Esophagus squamous epithelium (tissue), 5 donors: ENCODE measurements around the gene CARD14. TPM values are rescaled to one million over a fixed set of nuclear protein-coding genes. Genes with fewer than 3 reads are reported as not detected.

Experiments used
- DNase-seq: peaks from one replicate; lab custom pipeline; 2025; lab: John Stamatoyannopoulos, UW
- H3K27ac ChIP-seq, 4 donors: fragments of 200-600 bp; sonication (generic); one replicate each; pipeline ENCODE4 v1.5.1; 2016 to 2019; ENCODE audit warnings: mild to moderate bottlenecking in 1 of 4
- H3K27me3 ChIP-seq, 4 donors: fragments of 200-600 bp; sonication (generic); 1 replicate in 3 of 4; 2 replicates in 1 of 4; pipeline versions ENCODE4 v1.5.1 to v1.6.0; 2017 to 2021; ENCODE audit warnings: antibody characterized with exemption in 1 of 4
- H3K36me3 ChIP-seq, 3 donors: fragments of 200-600 bp; sonication (generic); one replicate each; pipeline ENCODE4 v1.5.1; 2016 to 2019
- H3K4me1 ChIP-seq, 3 donors: fragments of 200-600 bp; sonication (generic); one replicate each; pipeline ENCODE4 v1.5.1; 2017 to 2019
- H3K4me3 ChIP-seq, 4 donors: fragments of 200-600 bp; sonication (generic); 1 replicate in 3 of 4; 2 replicates in 1 of 4; pipeline ENCODE4 v1.5.1; 2016 to 2019; ENCODE audit warnings: mild to moderate bottlenecking in 2 of 4, moderate library complexity in 1 of 4
- H3K9me3 ChIP-seq, 3 donors: fragments of 200-600 bp; sonication (generic); one replicate each; pipeline ENCODE4 v1.5.1; 2016 to 2019
- POLR2A ChIP-seq, 4 donors: fragments of 450-650 bp; IDR thresholded peaks; one replicate each; pipeline ENCODE4 v1.6.1; 2017; ENCODE audit warnings: antibody characterized with exemption in 4 of 4, mild to moderate bottlenecking in 4 of 4, moderate library complexity in 3 of 4
- WGBS, 2 donors: methylation state at CpG; one replicate each; pipeline ENCODE4 v1.1.5; 2018; 5-methylcytosine and 5-hydroxymethylcytosine counted together
- intact Hi-C: fragments of 100-400 bp; cut with DNase I; formaldehyde crosslinking; loops from one replicate; pipeline ENCODE4 v1.15.0; 2022
- total RNA-seq, 4 donors: library from RNA; depleted of rRNA; stranded (reverse); fragments of >200 nt; gene quantifications; one replicate each; pipeline ENCODE4 v1.1.0, GENCODE V29; 2016
- TF ChIP-seq, protein P1 (sequence below), 6 experiments: fragments of 450-650 bp in 4 of 6; fragments of 200-600 bp in 2 of 6; sonication (generic) in 2 of 6; IDR thresholded peaks; one replicate each; pipeline ENCODE4 v1.5.1; 2016 to 2019; ENCODE audit warnings: antibody characterized with exemption in 6 of 6, mild to moderate bottlenecking in 4 of 6, moderate library complexity in 4 of 6
- donor health status: DM: yes; HTN: yes; CAD: no.

The CARD14 gene
- total RNA-seq, 4 donors from 2014 or later = 13.0 to 54.3 (median 27.6) TPM

DNA sequence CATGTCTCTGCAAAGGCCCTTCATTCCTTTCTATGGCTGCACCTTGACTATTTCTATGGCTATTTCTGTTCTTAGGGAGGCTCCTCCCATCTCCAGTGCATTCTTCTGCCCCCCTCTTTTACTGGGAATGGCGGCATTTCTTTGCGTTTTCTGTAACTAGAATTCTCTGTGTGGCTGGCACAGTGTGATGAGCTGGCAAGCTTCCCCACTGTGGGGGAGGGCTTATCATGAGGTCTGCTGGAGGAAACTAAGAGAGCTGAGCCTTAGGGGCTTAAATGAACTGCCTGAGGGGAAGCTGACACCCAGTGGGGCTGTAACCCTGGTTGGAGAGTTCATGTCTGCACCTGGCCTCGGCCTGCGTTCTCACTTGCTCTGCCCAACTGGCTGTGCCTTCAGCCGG is 1.5 kb upstream of the CARD14 start:
- TF ChIP-seq, protein P1, sequence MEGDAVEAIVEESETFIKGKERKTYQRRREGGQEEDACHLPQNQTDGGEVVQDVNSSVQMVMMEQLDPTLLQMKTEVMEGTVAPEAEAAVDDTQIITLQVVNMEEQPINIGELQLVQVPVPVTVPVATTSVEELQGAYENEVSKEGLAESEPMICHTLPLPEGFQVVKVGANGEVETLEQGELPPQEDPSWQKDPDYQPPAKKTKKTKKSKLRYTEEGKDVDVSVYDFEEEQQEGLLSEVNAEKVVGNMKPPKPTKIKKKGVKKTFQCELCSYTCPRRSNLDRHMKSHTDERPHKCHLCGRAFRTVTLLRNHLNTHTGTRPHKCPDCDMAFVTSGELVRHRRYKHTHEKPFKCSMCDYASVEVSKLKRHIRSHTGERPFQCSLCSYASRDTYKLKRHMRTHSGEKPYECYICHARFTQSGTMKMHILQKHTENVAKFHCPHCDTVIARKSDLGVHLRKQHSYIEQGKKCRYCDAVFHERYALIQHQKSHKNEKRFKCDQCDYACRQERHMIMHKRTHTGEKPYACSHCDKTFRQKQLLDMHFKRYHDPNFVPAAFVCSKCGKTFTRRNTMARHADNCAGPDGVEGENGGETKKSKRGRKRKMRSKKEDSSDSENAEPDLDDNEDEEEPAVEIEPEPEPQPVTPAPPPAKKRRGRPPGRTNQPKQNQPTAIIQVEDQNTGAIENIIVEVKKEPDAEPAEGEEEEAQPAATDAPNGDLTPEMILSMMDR (IDR thresholded peaks at IDR 0.05) = no peak
- DNase-seq = no peak
- WGBS, 2 donors = 59 to 73% methylated on average over 5 of the region's 5 CpGs
- no peak overlapping the region for H3K27ac ChIP-seq
- H3K9me3 ChIP-seq = no peaks in the 10 kb centered on the region
- H3K4me3 ChIP-seq = no peak overlapping the region
- H3K4me1 ChIP-seq = peaks cover 0 to 33% (median 0%) of the 10 kb centered on the region in 3 donors
- H3K27me3 ChIP-seq = no peaks in the 10 kb centered on the region
- intact Hi-C loops = no loop called here
- H3K36me3 ChIP-seq = no peaks in the 10 kb centered on the region

DNA sequence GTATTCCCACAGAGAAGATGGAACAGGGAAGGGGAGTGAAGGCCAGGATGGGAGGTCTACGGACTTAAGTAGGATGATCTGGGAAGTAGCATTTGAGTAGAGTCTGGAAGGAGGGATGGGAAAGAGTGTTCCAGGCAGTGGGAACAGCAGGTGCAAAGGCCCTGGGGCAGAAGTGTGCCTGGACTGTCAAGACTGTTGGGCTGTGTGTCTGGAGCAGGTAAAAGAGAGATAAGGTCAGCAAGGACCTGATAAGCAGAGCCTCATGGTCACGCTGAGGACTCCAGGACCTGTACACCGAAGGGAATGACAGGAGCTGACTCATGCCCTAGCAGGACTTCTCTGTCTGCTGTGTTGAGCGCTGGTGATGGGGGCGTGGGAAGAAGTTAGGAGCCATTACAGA is 723 bp upstream of the CARD14 start:
- no peaks in the 10 kb centered on the region for H3K27me3 ChIP-seq
- intact Hi-C loops = no loop called here
- no peaks in the 10 kb centered on the region for H3K9me3 ChIP-seq
- H3K36me3 ChIP-seq = peaks cover 0 to 3% (median 0%) of the 10 kb centered on the region in 3 donors
- no peak overlapping the region for H3K27ac ChIP-seq
- peaks cover 0 to 33% (median 0%) of the 10 kb centered on the region in 3 donors for H3K4me1 ChIP-seq
- DNase-seq = no peak
- no peak for TF ChIP-seq POLR2A (IDR thresholded peaks at IDR 0.05)
- TF ChIP-seq, protein P1 (IDR thresholded peaks at IDR 0.05) = no peak
- H3K4me3 ChIP-seq = no peak overlapping the region
- 80 to 97% methylated on average over 5 of the region's 5 CpGs for WGBS, 2 donors

DNA sequence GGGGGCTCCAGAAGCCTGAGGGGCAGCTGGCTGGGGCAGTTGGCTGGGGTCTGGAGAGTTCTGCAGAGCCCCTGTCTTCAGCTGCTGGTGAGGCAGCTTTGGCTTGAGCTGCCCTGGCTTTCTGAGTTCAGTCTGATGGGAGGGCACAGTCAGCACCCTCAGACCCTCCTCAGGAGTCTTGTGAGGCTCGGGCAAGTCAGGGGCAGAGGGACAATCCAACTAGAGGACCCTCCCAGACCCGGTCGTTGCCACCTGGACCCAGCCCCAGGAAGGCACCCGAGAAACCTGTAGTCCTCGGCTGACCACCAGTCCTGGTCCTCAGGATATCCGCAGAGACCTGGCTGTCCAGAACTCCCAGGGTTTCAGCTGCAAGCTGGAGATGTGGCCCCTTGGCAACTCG is 1.9 kb downstream of the CARD14 start:
- Histone ChIP-seq H3K4me1 (peaks cover 0 to 36% (median 8%) of the 10 kb centered on the region in 3 donors), H3K36me3 (peaks cover 0 to 5% (median 0%) of the 10 kb centered on the region in 3 donors), H3K27me3 (no peaks in the 10 kb centered on the region), H3K27ac (no peak overlapping the region), H3K9me3 (no peaks in the 10 kb centered on the region), H3K4me3 (no peak overlapping the region)
- intact Hi-C loops = no loop called here
- no peak for TF ChIP-seq POLR2A (IDR thresholded peaks at IDR 0.05)
- no peak for DNase-seq
- WGBS, 2 donors = 85 to 90% methylated on average over 2 to 3 of the region's 7 CpGs

DNA sequence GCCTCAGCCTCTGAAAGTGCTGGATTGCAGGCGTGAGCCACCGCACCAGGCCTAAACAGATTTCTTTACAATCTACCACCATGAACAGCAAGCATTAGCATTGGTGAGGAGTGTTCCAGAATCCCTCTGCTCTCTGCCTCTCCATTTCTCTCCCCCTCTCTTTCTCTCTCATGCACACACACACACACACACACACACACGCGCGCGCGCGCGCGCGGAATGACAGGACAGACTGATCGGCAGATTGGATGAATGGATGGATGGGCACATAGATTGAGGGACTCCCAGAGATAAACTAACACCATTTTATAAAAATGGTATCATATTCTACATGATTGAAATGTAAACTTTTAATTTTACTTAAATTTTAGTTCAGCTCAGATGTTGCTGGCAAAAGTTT is 3.3 kb downstream of the CARD14 start:
- no peak for TF ChIP-seq POLR2A (IDR thresholded peaks at IDR 0.05)
- TF ChIP-seq, protein P1 (IDR thresholded peaks at IDR 0.05) = no peak
- Histone ChIP-seq H3K9me3 (no peaks in the 10 kb centered on the region), H3K4me3 (no peak overlapping the region), H3K4me1 (peaks cover 0 to 32% (median 8%) of the 10 kb centered on the region in 3 donors), H3K36me3 (peaks cover 0 to 5% (median 0%) of the 10 kb centered on the region in 3 donors), H3K27ac (no peak overlapping the region), H3K27me3 (no peaks in the 10 kb centered on the region)
- intact Hi-C loops = no loop called here
- 80 to 85% methylated on average over 12 of the region's 12 CpGs for WGBS, 2 donors
- no peak for DNase-seq

DNA sequence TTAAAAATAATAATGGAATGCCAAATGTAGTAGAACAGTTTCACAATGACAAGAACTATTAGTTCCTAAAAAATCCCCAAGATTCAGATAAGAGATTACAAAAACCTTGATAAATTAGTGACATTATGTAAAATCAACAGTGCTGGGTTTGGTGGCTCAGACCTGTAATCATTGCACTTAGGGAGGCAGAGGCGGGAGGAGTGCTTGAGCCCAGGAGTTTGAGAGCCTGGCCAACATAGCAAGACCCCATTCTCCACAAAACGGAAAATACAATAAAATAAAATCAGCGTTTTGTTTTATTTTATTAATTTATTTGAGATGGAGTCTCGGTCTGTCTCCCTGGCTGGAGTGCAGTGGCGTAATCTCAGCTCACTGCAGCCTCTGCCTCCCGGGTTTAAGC is 4.1 kb downstream of the CARD14 start:
- intact Hi-C loops = no loop called here
- no peak overlapping the region for H3K4me3 ChIP-seq
- H3K27ac ChIP-seq = no peak overlapping the region
- H3K4me1 ChIP-seq = peaks cover 0 to 26% (median 8%) of the 10 kb centered on the region in 3 donors
- peaks cover 0 to 8% (median 0%) of the 10 kb centered on the region in 3 donors for H3K36me3 ChIP-seq
- no peaks in the 10 kb centered on the region for H3K27me3 ChIP-seq
- TF ChIP-seq, protein P1 (IDR thresholded peaks at IDR 0.05) = no peak
- TF ChIP-seq POLR2A (IDR thresholded peaks at IDR 0.05) = no peak
- WGBS, 2 donors = 81 to 96% methylated on average over 5 to 6 of the region's 6 CpGs
- H3K9me3 ChIP-seq = no peaks in the 10 kb centered on the region
- DNase-seq = no peak

DNA sequence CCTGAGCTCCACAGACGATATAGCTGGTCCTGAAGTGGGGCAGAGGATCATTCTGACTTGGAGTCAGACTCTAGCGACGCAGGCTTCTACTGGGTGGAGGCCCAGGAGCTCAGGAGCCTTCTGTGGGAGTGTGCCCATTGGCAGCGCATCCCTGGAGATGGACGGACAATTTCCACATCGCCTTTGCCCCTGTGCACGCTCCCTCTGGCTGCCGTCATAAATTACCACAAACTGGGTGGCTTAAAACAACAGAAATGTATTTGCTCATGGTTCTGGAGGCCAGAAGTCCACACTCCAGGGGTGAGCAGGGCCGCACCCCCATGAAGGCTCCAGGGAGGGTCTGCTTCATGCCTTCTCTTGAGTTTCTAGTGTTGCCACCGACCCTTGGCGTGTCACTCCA is 6.9 kb downstream of the CARD14 start:
- H3K4me1 ChIP-seq = peaks cover 0 to 10% (median 8%) of the 10 kb centered on the region in 3 donors
- no peak overlapping the region for H3K27ac ChIP-seq
- TF ChIP-seq, protein P1 (IDR thresholded peaks at IDR 0.05) = no peak
- TF ChIP-seq POLR2A (IDR thresholded peaks at IDR 0.05) = no peak
- H3K4me3 ChIP-seq = no peak overlapping the region
- no peak for DNase-seq
- 83 to 91% methylated on average over 8 to 9 of the region's 11 CpGs for WGBS, 2 donors
- H3K36me3 ChIP-seq = peaks cover 0 to 22% (median 0%) of the 10 kb centered on the region in 3 donors
- intact Hi-C loops = no loop called here
- no peaks in the 10 kb centered on the region for H3K9me3 ChIP-seq
- H3K27me3 ChIP-seq = no peaks in the 10 kb centered on the region
